K562 (cell line): ENCODE measurements around the gene TRAF7. TPM values are rescaled to one million over a fixed set of nuclear protein-coding genes. Genes with fewer than 3 reads are reported as not detected.

Source experiments
- ATAC-seq: fragments of 200-7000 bp; cut with Tn5 transposase; 3 replicates; pipeline ENCODE4 v1.9.1; 2020; ENCODE audit warnings: moderate library complexity
- BruUV-seq: library from RNA; stranded (reverse); fragments of 400-500 nt; replicated peaks from 2 replicates; lab custom pipeline; 2021; lab: Mats Ljungman, UMichigan
- CTCF ChIA-PET: fragments of 300-600 bp; formaldehyde crosslinking; extraction: SDS; loops from one replicate; lab custom pipeline; 2021; ENCODE audit warnings: low intra/inter-chr PET ratio; lab: Yijun Ruan, JAX
- POLR2A ChIA-PET: fragments of 300-600, 350-650 bp; sonication (Branson Sonifier 250); formaldehyde crosslinking; extraction: SDS; loops from one replicate; lab custom pipeline; 2021; ENCODE audit warnings: antibody characterized with exemption, inconsistent platforms; lab: Yijun Ruan, JAX
- DNase-seq, 4 experiments: peaks; one replicate each; pipeline versions ENCODE4 v3.0.0 to v3.0.0-alpha.2; 2011 to 2018; ENCODE audit warnings: low spot score in 3 of 4, mixed read lengths in 3 of 4; ENCODE audit errors: extremely low read depth in 1 of 4
- FAIRE-seq: peaks from 2 replicates; lab custom pipeline; 2011; peaks lifted over from hg19 to GRCh38; lab: Jason Lieb, UNC
- H2AFZ ChIP-seq: 2 replicates; pipeline ENCODE4 v1.6.0; 2011; ENCODE audit warnings: low read depth, low read length, control low read depth, inconsistent platforms
- H3K27ac ChIP-seq: fragments of 200-600 bp; 3 replicates; pipeline ENCODE4 v1.8.0; 2011; ENCODE audit warnings: low read depth, mild to moderate bottlenecking, control low read depth, inconsistent platforms, low read length, moderate library complexity, mixed read lengths; ENCODE audit errors: extremely low read depth
- H3K27me3 ChIP-seq, 2 experiments: fragments of 300-600 bp in 1 of 2; 2 replicates in 1 of 2; 3 replicates in 1 of 2; pipeline versions ENCODE4 v1.6.0 to v1.8.0; 2011; ENCODE audit warnings: inconsistent platforms in 2 of 2, low read length in 2 of 2, mild to moderate bottlenecking in 1 of 2, mixed read lengths in 1 of 2, moderate library complexity in 1 of 2; ENCODE audit not compliant: control insufficient read depth in 2 of 2, insufficient read depth in 2 of 2
- H3K36me3 ChIP-seq: fragments of 300-600 bp; 3 replicates; pipeline ENCODE4 v1.8.0; 2011; ENCODE audit warnings: mild to moderate bottlenecking, low read length, inconsistent platforms; ENCODE audit not compliant: control insufficient read depth, insufficient read depth
- H3K4me1 ChIP-seq, 2 experiments: fragments of 200-600 bp in 1 of 2; replicated peaks in 1 of 2; 2 replicates in 1 of 2; 3 replicates in 1 of 2; pipeline versions ENCODE4 v1.5.1 to v1.8.0; 2011; ENCODE audit warnings: inconsistent platforms in 2 of 2, low read length in 2 of 2, mild to moderate bottlenecking in 1 of 2, mixed read lengths in 1 of 2, moderate library complexity in 1 of 2; ENCODE audit not compliant: control insufficient read depth in 2 of 2, insufficient read depth in 2 of 2
- H3K4me2 ChIP-seq: 2 replicates; pipeline ENCODE4 v1.6.1; 2011; ENCODE audit warnings: low read length, control low read depth, inconsistent platforms, mixed read lengths; ENCODE audit not compliant: insufficient read depth
- H3K4me3 ChIP-seq: fragments of 200-600 bp; sonication (generic), shearing (Covaris generic); 2 replicates; pipeline ENCODE4 v1.5.1; 2016; ENCODE audit warnings: control low read depth, inconsistent platforms
- H3K79me2 ChIP-seq: fragments of 200-600 bp; 3 replicates; pipeline ENCODE4 v1.8.0; 2011; ENCODE audit warnings: low read length, inconsistent platforms; ENCODE audit not compliant: control insufficient read depth, insufficient read depth
- H3K9ac ChIP-seq, 2 experiments: 2 replicates each; pipeline versions ENCODE4 v1.6.0 to v1.6.1; 2011; ENCODE audit warnings: low read depth in 2 of 2, low read length in 2 of 2, control low read depth in 1 of 2, inconsistent platforms in 1 of 2, mild to moderate bottlenecking in 1 of 2, mixed read lengths in 1 of 2; ENCODE audit not compliant: insufficient read depth in 1 of 2
- H3K9me1 ChIP-seq: one replicate; pipeline ENCODE4 v1.6.0; 2011; ENCODE audit warnings: inconsistent platforms, mild to moderate bottlenecking, low read length, moderate library complexity; ENCODE audit not compliant: control insufficient read depth, insufficient read depth
- H3K9me3 ChIP-seq: replicated peaks from 2 replicates; pipeline ENCODE4 v1.5.1; 2011; ENCODE audit warnings: low read depth, low read length, inconsistent platforms; ENCODE audit not compliant: control insufficient read depth, insufficient read depth
- H4K20me1 ChIP-seq: replicated peaks from 2 replicates; pipeline ENCODE4 v1.6.1; 2011; ENCODE audit warnings: low read length, inconsistent platforms, mixed read lengths; ENCODE audit not compliant: control insufficient read depth, insufficient read depth
- BRD9 ChIP-seq: fragments of 450-650 bp; IDR thresholded peaks from 2 replicates; pipeline ENCODE4 v1.6.1; 2018; ENCODE audit warnings: low read depth; ENCODE audit not compliant: partially characterized antibody
- CBFA2T3 ChIP-seq: fragments of 450-650 bp; IDR thresholded peaks from 2 replicates; pipeline ENCODE4 v1.6.1; 2017
- IRF2 ChIP-seq: sonication (generic); formaldehyde crosslinking; IDR thresholded peaks from 2 replicates; pipeline ENCODE4 v1.8.1; 2022; ENCODE audit warnings: mild to moderate bottlenecking, missing genetic modification reagents
- MBD2 ChIP-seq: sonication (generic); IDR thresholded peaks from 2 replicates; pipeline ENCODE4 v1.6.1; 2016; ENCODE audit warnings: low read depth, borderline replicate concordance
- MCM3 ChIP-seq: fragments of 450-650 bp; IDR thresholded peaks from 2 replicates; pipeline ENCODE4 v1.6.1; 2016
- MEIS2 ChIP-seq: fragments of 450-650 bp; IDR thresholded peaks from 2 replicates; pipeline ENCODE4 v1.6.1; 2014; ENCODE audit warnings: mild to moderate bottlenecking; ENCODE audit not compliant: partially characterized antibody
- PCBP2 ChIP-seq: fragments of 200-400 bp; formaldehyde crosslinking; IDR thresholded peaks from 2 replicates; pipeline ENCODE4 v1.6.1; 2018; ENCODE audit warnings: low read length, low read depth, mild to moderate bottlenecking, moderate library complexity; ENCODE audit not compliant: poor library complexity, severe bottlenecking
- RBM39 ChIP-seq: fragments of 200-400 bp; formaldehyde crosslinking; optimal IDR thresholded peaks from 2 replicates; pipeline ENCODE3; 2018; ENCODE audit warnings: low read depth, low read length
- SIX5 ChIP-seq, 2 experiments: IDR thresholded peaks; 2 replicates each; pipeline ENCODE4 v1.6.1; 2011; ENCODE audit warnings: low read length in 2 of 2, borderline replicate concordance in 1 of 2, low read depth in 1 of 2, mild to moderate bottlenecking in 1 of 2, moderate library complexity in 1 of 2; ENCODE audit not compliant: insufficient read depth in 1 of 2
- TEAD4 ChIP-seq, 2 experiments: sonication (generic) in 1 of 2; formaldehyde crosslinking in 1 of 2; IDR thresholded peaks; 2 replicates each; pipeline versions ENCODE4 v1.6.1 to v1.8.0; 2012 to 2022; ENCODE audit warnings: borderline replicate concordance in 1 of 2, inconsistent platforms in 1 of 2, low read length in 1 of 2, mild to moderate bottlenecking in 1 of 2, missing genetic modification reagents in 1 of 2
- ZFP30 ChIP-seq: fragments of 250-450 bp; sonication (Bioruptor Pico); IDR thresholded peaks from 2 replicates; pipeline ENCODE4 v1.8.0; 2022; ENCODE audit warnings: moderate library complexity, mild to moderate bottlenecking, inconsistent platforms, borderline replicate concordance
- ZNF699 ChIP-seq: fragments of 250-450 bp; sonication (Bioruptor Pico); IDR thresholded peaks from 2 replicates; pipeline ENCODE4 v1.8.0; 2021; ENCODE audit warnings: mild to moderate bottlenecking, moderate library complexity; ENCODE audit not compliant: insufficient replicate concordance
- WGBS: fragments of 100-300 bp; shearing (Covaris generic); methylation state at CpG from one replicate; pipeline ENCODE4 v1.1.6; 2016; ENCODE audit warnings: low coverage, mixed read lengths; ENCODE audit not compliant: insufficient coverage; ENCODE audit errors: missing lambda C conversion rate; 5-methylcytosine and 5-hydroxymethylcytosine counted together
- in situ Hi-C: fragments of 300-500 bp; cut with MboI; formaldehyde crosslinking; loops from 4 replicates; pipeline ENCODE4 v1.15.0; 2018; ENCODE audit warnings: inconsistent platforms, mixed read lengths
- intact Hi-C: fragments of 100-400 bp; cut with micrococcal nuclease; formaldehyde crosslinking; loops from 2 replicates; pipeline ENCODE4 v1.14.2; 2022
- polyA plus RNA-seq, 8 experiments: library from polyadenylated mRNA; depleted of rRNA in 4 of 8; stranded (reverse) in 5 of 8; unstranded in 3 of 8; fragments of >200 nt; fragmentation: Nextera tagmentation in 2 of 8; fragmentation: Illumina TruSeq in 1 of 8; extraction: Ambion mirVana in 2 of 8; extraction: Trizol in 1 of 8; gene quantifications; 2 replicates each; pipeline versions ENCODE4 v1.2.1 to v1.2.3, GENCODE V29; 2011 to 2014; ENCODE audit warnings: inconsistent platforms in 1 of 8, missing spikeins in 1 of 8
- total RNA-seq, 7 experiments: library from RNA; depleted of rRNA in 6 of 7; stranded (reverse); fragments of >200 nt in 6 of 7; fragmentation: Illumina TruSeq in 2 of 7; extraction: Trizol in 2 of 7; gene quantifications; 2 replicates each; pipeline versions ENCODE4 v1.2.1 to v1.2.3, GENCODE V29; 2011 to 2021; ENCODE audit warnings: low replicate concordance in 1 of 7
- TF ChIP-seq, protein P1 (sequence below): fragments of 450-650 bp; IDR thresholded peaks from 2 replicates; pipeline ENCODE4 v1.6.1; 2016
- TF ChIP-seq, protein P2 (sequence below): fragments of 450-650 bp; IDR thresholded peaks from 2 replicates; pipeline ENCODE4 v1.6.1; 2016; ENCODE audit warnings: low read depth, mild to moderate bottlenecking, moderate library complexity

Gene TRAF7
- total and polyA plus RNA-seq, 9 of the 15 experiments (the other 6 are each of a cell fraction or from before 2014, with no cell fraction given) = 1.1 to 113 (median 41.6) TPM

DNA sequence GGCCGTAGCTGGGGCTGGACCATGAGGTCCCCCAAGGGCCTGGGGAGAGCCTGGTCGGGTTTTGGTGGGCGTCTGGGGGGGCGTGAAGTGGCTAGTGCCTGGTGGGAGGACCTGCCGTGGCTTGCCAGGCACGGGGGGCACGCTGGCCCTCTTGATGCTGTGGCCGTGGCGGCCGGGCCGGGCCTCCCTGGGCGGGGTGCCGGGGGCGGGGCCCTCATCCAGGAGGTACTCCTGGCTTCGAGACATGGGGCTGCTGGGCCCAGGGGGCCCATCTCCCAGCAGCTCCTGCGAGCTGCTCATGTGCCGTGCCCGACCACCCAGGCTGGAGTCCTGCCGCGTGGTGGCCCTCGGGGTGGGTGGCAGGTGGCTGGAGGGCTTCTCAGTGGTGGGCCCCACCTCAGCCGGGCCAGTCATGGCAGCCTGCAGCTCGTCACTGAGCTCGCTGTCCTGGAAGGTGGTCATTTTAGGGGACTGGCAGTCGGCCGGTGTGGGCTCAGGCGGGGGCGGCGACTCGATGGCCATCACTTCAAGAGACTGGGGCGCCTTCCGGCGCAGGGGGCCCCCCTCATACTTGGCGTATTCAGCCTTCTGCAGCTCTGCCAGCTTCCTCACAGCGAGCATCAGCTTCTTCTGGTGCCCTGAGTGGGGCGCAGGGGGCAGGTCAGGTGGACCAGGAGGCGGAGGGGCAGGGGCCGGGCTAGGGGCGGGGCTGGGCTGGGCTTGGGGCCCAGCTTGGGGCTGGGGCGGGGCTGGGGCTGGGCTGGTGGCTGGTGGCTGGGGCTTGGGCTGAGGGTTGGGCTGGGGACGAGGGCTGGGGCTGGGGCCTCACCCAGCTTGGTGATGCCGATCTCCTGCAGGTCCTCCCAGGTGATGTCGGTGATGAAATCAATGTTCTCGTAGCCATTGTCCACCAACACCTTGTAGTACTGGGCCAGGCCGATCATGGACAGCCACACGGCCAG, 25.7 kb downstream of the TRAF7 start:
- DNase-seq (peak in 3 of 4 experiments; percentile 45 to 68 (median 63)), FAIRE-seq (no peak), ATAC-seq (peak; percentile 44)
- BruUV-seq = no TSS peak
- ChIA-PET POLR2A (interaction anchor here (0.8 to 1.4 kb wide), 3 partner anchors 13 to 27 kb away, joined by 3 read pairs; partner anchors contain the start of gene TRAF7), CTCF (interaction anchor here (0.6 kb wide), 1 partner anchor 197 kb away, joined by 3 read pairs; the partner anchor contains the start of gene GFER)
- intact Hi-C loops = no loop called here
- Histone ChIP-seq H3K4me3 (no peak overlapping the region), H3K27me3 (no peaks in the 10 kb centered on the region), H2AFZ (no peak overlapping the region), H3K36me3 (peaks cover 14% of the 10 kb centered on the region; the same call in 1 of the 3 replicates), H3K4me2 (no peak overlapping the region), H3K27ac (no peak overlapping the region), H3K9me1 (no peaks in the 10 kb centered on the region), H3K79me2 (no peaks in the 10 kb centered on the region), H3K4me1 (peaks cover 2 to 91% of the 10 kb centered on the region in 2 experiments; a peak in 3 of 5 replicates), H3K9me3 (no peaks in the 10 kb centered on the region), H4K20me1 (no peaks in the 10 kb centered on the region; the same call in 1 of the 2 replicates), H3K9ac (peak overlapping the region in 1 of 2 experiments; percentile 83; a peak in 2 of 4 replicates)
- TF ChIP-seq ZNF699 (CRISPR knock-in tag) = no peak
- TF ChIP-seq ZFP30 = no peak
- no peak for TF ChIP-seq CBFA2T3
- TF ChIP-seq PCBP2 = no peak
- no peak for TF ChIP-seq MCM3
- no peak for TF ChIP-seq SIX5 (IDR thresholded peaks at IDR 0.05; ENCODE audit: borderline replicate concordance in 1 of 2, insufficient read depth in 1 of 2, low read depth in 1 of 2, low read length in 2 of 2)
- no peak for TF ChIP-seq TEAD4 (IDR thresholded peaks at IDR 0.05; ENCODE audit: low read length)
- no peak for TF ChIP-seq TEAD4 (CRISPR knock-in tag; IDR thresholded peaks at IDR 0.05; ENCODE audit: borderline replicate concordance)
- TF ChIP-seq MEIS2 = no peak
- no peak for TF ChIP-seq BRD9
- TF ChIP-seq, protein P1, sequence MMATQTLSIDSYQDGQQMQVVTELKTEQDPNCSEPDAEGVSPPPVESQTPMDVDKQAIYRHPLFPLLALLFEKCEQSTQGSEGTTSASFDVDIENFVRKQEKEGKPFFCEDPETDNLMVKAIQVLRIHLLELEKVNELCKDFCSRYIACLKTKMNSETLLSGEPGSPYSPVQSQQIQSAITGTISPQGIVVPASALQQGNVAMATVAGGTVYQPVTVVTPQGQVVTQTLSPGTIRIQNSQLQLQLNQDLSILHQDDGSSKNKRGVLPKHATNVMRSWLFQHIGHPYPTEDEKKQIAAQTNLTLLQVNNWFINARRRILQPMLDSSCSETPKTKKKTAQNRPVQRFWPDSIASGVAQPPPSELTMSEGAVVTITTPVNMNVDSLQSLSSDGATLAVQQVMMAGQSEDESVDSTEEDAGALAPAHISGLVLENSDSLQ = no peak
- TF ChIP-seq MBD2 = no peak
- no peak for TF ChIP-seq IRF2 (CRISPR knock-in tag)
- TF ChIP-seq RBM39 = no peak
- TF ChIP-seq, protein P2, sequence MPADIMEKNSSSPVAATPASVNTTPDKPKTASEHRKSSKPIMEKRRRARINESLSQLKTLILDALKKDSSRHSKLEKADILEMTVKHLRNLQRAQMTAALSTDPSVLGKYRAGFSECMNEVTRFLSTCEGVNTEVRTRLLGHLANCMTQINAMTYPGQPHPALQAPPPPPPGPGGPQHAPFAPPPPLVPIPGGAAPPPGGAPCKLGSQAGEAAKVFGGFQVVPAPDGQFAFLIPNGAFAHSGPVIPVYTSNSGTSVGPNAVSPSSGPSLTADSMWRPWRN = no peak
- 67% methylated on average over 41 of the region's 46 CpGs for WGBS
- in situ Hi-C loops = no loop called here
